Measurements from ENCODE around the gene PTCHD1. TPM values are rescaled to one million over a fixed set of nuclear protein-coding genes. Genes with fewer than 3 reads are reported as not detected.
A peak's percentile ranks its signal among the peaks of the same experiment; 100 is the strongest.

The PTCHD1 gene
- not detected for total RNA-seq

DNA sequence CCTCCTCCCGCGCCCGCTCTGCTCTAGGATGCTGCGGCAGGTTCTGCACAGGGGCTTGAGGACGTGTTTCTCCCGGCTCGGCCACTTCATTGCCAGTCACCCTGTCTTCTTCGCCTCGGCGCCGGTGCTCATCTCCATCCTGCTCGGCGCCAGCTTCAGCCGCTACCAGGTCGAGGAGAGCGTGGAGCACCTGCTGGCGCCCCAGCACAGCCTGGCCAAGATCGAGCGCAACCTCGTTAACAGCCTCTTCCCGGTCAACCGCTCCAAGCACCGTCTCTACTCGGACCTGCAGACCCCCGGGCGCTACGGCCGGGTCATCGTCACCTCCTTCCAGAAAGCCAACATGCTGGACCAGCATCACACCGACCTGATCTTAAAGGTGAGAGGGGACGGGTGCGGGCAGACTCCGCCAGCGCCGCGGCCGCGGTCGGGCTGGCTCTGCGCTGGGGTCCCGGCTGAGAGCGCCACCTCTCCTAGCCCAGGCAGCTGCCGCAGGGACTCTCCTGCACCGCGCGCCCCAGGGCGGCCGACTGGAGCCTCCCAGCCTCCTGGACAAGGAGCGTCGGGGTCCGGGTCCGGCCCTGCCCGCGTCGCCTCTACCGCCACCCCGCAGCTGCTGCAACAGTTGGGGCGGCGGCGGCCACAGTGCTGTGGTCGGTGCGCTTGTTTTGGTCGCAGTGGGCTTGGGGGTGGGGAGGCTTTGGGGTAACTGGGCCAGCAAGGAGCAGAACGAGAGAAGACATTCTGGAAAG, at the start of gene PTCHD1:
TSS of gene PTCHD1 (plus strand) at position 2 of the 752 bp plus-strand sequence. CDS start at position 29, 27 bp downstream.
- Mint-ChIP-seq H3K4me1 (ENCODE audit: low read depth in 2 of 2) (peaks cover 4 to 5% of the 10 kb centered on the region in 2 donors), H3K9me3 (no peaks in the 10 kb centered on the region), H3K27me3 (peaks cover 23 to 29% of the 10 kb centered on the region in 2 donors), H3K36me3 (no peaks in the 10 kb centered on the region), H3K4me3 (no peak within 1 kb of the TSS), H3K27ac (no peak within 1 kb of the TSS)
- DNase-seq (ENCODE audit: low spot score) = no peak
- peak in 1 of 2 donors; percentile 12 for ATAC-seq

DNA sequence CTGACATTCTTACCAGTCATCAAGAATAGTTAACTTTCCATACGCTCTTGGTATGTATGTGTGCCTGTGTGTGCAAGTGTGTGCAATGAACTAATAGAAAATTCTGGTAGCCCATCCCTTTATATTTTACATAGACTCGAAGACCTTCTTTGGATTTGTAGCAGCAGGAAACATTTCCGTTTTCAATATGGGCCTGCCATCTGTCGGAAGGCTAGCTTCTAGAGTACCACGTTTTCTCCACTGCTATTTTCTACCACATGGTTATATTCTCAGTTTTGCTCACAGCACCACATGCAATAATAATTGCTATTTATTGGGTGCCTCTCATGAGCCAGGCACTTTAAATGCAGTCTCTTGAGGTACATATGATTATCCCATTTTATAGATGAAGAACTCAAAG, 47.9 kb upstream of the PTCHD1 start:
- Mint-ChIP-seq H3K36me3 (no peaks in the 10 kb centered on the region), H3K27me3 (peaks cover 0 to 2% of the 10 kb centered on the region in 2 donors), H3K9me3 (no peaks in the 10 kb centered on the region), H3K4me3 (no peak overlapping the region), H3K27ac (no peak overlapping the region), H3K4me1 (ENCODE audit: low read depth in 2 of 2) (no peaks in the 10 kb centered on the region)
- DNase-seq (ENCODE audit: low spot score) (no peak), ATAC-seq (no peak)

DNA sequence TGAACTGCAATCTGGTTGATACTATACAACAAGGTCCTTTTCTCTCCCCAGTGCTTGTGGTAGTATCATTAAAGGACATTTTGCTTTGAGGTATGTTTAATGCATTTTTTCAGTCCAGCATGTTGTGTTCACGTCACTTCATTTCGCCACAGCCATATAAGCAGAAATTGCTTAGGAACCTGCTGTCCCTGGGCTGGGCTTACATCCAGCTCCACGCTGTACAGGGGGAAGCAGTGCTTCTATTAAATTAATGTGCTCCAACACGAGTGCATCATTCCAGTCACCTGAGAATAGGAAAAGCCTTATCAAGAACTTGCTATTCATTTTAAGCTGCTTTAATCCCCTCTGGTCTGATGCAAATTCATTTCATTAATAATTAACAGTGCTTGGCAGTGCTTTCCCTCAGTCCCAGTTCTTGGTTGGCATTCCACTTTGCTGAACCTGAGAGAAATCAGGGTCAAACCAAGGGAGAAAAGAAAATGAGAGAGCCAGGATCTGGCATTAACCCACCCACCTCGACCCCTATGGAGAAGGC, 47.4 kb upstream of the PTCHD1 start:
- no peak for DNase-seq (ENCODE audit: low spot score)
- no peaks in the 10 kb centered on the region for H3K9me3 Mint-ChIP-seq

DNA sequence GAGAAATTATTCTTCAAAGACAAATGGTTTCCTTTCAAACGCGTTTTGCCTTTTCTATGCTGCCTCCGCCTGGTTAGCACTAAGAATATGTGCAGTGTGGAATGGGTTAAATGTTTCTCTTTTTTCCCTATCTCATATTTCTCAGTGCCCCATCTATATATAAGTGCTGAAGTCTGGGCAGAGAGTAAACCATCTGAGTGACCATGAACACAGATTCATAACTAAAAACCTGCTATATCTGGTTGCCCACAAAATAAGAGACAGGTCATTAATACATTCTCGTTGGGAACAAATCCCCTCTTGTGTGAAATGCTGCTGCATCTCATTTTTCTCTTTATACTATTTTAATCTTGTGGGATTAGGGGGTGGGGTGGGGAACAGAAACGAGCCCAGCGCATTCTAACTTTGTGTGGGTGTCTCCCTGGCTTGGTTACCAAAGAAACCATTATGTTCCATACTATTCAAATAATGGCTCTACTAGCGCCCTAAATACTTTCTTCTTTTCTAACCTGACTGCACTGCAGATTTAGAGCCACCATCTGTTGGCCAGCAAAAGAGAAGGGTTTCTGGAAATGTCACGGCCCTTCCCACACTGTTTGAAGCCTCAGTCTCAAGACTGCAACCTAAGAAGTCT, 42.2 kb upstream of the PTCHD1 start:
- H3K27ac Mint-ChIP-seq = no peak overlapping the region
- H3K27me3 Mint-ChIP-seq = no peaks in the 10 kb centered on the region
- DNase-seq (ENCODE audit: low spot score) (no peak), ATAC-seq (no peak)
- no peaks in the 10 kb centered on the region for H3K4me1 Mint-ChIP-seq (ENCODE audit: low read depth in 2 of 2)
- H3K9me3 Mint-ChIP-seq = no peaks in the 10 kb centered on the region
- no peak overlapping the region for H3K4me3 Mint-ChIP-seq
- no peaks in the 10 kb centered on the region for H3K36me3 Mint-ChIP-seq

More for the DNA sequence above, 47.4 kb upstream of the PTCHD1 start:
- no peak overlapping the region for H3K27ac Mint-ChIP-seq
- H3K27me3 Mint-ChIP-seq = peaks cover 0 to 2% of the 10 kb centered on the region in 2 donors
- H3K36me3 Mint-ChIP-seq = no peaks in the 10 kb centered on the region
- no peaks in the 10 kb centered on the region for H3K4me1 Mint-ChIP-seq (ENCODE audit: low read depth in 2 of 2)
- H3K4me3 Mint-ChIP-seq = no peak overlapping the region
- ATAC-seq = no peak

DNA sequence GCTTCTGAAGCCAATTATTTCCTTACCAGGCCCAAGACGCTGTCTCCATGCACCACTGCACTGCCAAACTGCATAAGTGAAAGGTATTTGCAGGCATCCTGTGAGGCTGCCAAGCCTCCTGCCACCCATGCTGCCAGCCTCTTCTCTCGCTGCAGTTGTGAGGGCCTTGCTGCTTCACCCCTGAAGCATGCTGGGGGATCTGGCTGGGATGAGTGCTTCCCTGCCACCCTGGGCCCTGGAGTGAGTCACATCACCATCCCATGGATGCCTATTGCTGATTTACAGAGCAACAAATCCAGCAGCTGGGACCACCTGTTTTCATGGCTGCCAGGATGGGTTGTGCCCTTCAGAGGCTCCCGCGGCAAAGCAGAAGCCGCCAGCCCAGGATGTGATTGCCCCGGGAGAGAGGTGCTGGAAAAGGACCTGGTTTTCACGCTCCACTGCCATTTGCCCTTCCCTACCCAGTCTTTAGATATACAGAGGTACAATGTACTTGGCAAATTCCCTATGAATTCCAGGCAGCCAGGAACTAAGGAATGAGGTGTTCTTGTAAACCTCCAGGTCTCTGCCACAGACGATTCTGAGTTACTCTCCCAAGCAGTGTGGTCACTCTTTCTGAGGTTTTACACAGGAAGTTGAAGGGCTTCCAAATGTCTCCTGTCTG, 41.5 kb upstream of the PTCHD1 start:
- no peak overlapping the region for H3K27ac Mint-ChIP-seq
- no peaks in the 10 kb centered on the region for H3K9me3 Mint-ChIP-seq
- no peak for ATAC-seq
- H3K4me1 Mint-ChIP-seq (ENCODE audit: low read depth in 2 of 2) = no peaks in the 10 kb centered on the region
- H3K36me3 Mint-ChIP-seq = no peaks in the 10 kb centered on the region
- H3K4me3 Mint-ChIP-seq = no peak overlapping the region
- no peak for DNase-seq (ENCODE audit: low spot score)
- peaks cover under 1 to 3% of the 10 kb centered on the region in 2 donors for H3K27me3 Mint-ChIP-seq

DNA sequence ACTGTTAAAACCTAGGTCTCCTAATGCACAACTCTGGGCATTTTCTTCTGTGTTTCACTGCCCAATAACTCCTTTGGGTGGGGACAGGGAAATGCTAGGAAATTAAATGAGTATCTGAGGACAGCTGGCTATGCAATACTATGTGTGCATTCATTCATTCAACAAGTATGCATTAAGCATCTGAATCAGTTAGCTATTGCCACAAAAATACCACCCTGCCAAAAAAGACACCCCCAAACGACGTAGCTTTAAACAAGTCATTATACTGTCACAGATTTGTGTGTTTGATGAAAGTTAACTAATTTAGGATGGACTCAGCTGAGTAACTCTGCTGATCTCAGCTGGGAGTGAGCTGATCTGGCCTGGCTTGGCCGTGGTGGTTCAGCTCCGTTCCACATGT, 29.8 kb upstream of the PTCHD1 start:
- no peak for ATAC-seq
- no peak overlapping the region for H3K4me3 Mint-ChIP-seq
- H3K36me3 Mint-ChIP-seq = no peaks in the 10 kb centered on the region
- H3K4me1 Mint-ChIP-seq (ENCODE audit: low read depth in 2 of 2) = no peaks in the 10 kb centered on the region
- DNase-seq (ENCODE audit: low spot score) = no peak
- H3K27me3 Mint-ChIP-seq = peaks cover 0 to 15% of the 10 kb centered on the region in 2 donors
- no peak overlapping the region for H3K27ac Mint-ChIP-seq
- H3K9me3 Mint-ChIP-seq = peaks cover 2% of the 10 kb centered on the region

DNA sequence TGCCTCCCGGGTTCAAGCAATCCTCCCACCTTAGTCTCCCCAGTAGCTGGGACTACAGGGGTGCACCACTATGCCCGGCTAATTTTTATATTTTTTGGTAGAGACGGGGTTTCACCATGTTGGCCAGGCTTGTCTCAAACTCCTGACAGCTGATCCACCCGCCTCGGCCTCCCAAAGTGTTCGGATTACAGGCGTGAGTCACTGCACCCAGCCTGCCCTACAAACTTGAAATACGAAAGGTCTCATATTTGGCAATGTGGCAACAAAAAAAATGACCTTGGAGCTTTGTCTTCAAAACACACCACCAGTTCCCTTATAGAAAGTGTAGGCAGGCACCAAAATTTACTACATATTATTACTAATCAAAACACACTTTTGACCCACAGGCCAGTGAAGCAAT, 22.9 kb upstream of the PTCHD1 start:
- no peak overlapping the region for H3K4me3 Mint-ChIP-seq
- no peak overlapping the region for H3K27ac Mint-ChIP-seq
- H3K27me3 Mint-ChIP-seq = peaks cover 0 to 9% of the 10 kb centered on the region in 2 donors
- DNase-seq (ENCODE audit: low spot score) = no peak
- peaks cover 2% of the 10 kb centered on the region for H3K9me3 Mint-ChIP-seq
- no peaks in the 10 kb centered on the region for H3K36me3 Mint-ChIP-seq
- no peak for ATAC-seq
- no peaks in the 10 kb centered on the region for H3K4me1 Mint-ChIP-seq (ENCODE audit: low read depth in 2 of 2)

DNA sequence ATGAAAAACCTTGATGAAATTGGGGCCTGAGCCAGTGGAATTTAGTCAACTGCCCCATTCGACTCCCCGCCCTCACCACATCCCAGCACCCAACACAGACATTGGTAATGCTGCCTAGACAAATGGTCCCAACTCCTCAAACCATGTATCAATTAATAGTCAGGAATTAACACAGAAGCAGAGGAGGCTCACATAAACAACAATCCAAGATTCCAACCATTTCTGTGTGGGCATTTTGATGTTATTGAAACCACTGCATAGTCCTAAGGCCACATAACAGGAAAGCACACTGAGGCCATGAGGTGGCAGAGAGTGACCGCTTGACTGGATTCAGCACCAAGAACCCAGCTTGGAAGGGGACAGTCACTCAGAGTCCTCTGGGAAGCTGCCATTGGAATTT, 22.5 kb upstream of the PTCHD1 start:
- Mint-ChIP-seq H3K4me1 (ENCODE audit: low read depth in 2 of 2) (no peaks in the 10 kb centered on the region), H3K27ac (no peak overlapping the region), H3K4me3 (no peak overlapping the region), H3K9me3 (peaks cover 2% of the 10 kb centered on the region), H3K36me3 (no peaks in the 10 kb centered on the region), H3K27me3 (peaks cover 0 to 9% of the 10 kb centered on the region in 2 donors)
- no peak for ATAC-seq
- no peak for DNase-seq (ENCODE audit: low spot score)

DNA sequence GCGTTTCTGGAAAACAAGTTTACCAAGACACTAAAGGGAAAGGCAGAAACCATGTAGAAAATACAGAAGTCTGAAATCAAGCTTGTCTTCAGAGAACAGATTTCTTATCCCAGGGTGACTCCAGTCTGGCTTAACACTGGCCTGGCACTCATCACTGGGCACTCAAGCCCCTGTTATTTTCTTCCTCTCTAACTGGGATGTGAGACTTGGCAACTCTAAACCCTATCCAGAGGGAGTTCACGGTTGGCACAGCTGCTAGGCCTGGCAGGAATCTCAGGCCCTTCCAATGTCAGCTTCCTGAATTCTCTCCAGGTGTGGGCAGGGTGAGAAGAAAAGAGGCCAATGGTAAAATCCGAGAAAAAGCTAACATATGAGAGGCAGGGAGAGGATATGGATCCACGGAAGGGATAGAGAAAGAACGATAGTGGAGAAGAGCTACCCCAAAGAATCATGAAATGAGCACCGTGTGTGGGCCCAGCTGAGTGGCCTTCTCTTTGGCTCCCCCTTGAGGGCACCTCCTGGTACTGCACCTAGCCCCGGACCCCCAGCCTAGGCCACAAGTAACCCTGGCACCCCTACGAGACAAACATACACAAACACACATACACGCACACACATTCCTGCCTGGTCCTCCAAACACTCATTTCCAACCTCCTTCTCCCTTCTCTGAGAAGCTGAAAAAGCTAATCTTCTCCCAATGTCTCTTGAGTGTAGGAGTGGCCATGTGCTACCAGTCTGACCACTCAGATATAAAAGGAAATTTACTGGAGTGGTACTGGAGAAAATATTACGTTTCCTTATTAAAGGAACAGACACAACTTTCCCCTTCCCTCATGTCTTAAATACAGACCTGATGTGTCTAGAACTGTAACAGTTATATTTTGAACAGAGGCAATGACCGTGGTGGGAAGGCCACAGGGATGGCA, 16.6 kb upstream of the PTCHD1 start:
- no peak overlapping the region for H3K4me3 Mint-ChIP-seq
- ATAC-seq = peak in 1 of 2 donors; percentile 69

DNA sequence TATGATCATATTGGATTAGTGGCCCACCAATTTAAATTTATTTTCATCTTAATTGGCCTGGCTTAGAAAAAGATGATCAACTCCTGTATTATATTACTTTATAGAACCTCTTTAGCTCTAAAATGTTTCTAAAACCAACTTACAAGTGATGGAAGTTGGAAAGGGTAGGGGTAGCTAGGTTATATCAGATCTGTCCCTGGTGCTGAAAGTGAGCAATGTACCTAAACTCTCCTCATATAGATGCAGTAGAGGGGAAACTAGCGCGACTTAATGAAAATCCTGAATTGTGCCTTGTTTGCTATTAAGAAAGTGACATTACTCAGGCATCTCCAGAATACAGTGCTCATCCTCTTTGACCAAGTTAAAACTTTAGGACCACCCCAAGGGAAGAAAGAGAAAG, 7.5 kb upstream of the PTCHD1 start:
- H3K36me3 Mint-ChIP-seq = no peaks in the 10 kb centered on the region
- ATAC-seq (no peak), DNase-seq (ENCODE audit: low spot score) (no peak)
- H3K27me3 Mint-ChIP-seq = peaks cover 17 to 22% of the 10 kb centered on the region in 2 donors
- H3K27ac Mint-ChIP-seq = no peak overlapping the region
- H3K4me3 Mint-ChIP-seq = no peak overlapping the region
- H3K4me1 Mint-ChIP-seq (ENCODE audit: low read depth in 2 of 2) = peaks cover 0 to under 1% of the 10 kb centered on the region in 2 donors
- H3K9me3 Mint-ChIP-seq = no peaks in the 10 kb centered on the region

More for the DNA sequence above, 16.6 kb upstream of the PTCHD1 start:
- H3K27ac Mint-ChIP-seq = no peak overlapping the region
- H3K36me3 Mint-ChIP-seq = no peaks in the 10 kb centered on the region
- H3K27me3 Mint-ChIP-seq = peaks cover 0 to 3% of the 10 kb centered on the region in 2 donors
- no peaks in the 10 kb centered on the region for H3K9me3 Mint-ChIP-seq
- no peak for DNase-seq (ENCODE audit: low spot score)
- no peaks in the 10 kb centered on the region for H3K4me1 Mint-ChIP-seq (ENCODE audit: low read depth in 2 of 2)

DNA sequence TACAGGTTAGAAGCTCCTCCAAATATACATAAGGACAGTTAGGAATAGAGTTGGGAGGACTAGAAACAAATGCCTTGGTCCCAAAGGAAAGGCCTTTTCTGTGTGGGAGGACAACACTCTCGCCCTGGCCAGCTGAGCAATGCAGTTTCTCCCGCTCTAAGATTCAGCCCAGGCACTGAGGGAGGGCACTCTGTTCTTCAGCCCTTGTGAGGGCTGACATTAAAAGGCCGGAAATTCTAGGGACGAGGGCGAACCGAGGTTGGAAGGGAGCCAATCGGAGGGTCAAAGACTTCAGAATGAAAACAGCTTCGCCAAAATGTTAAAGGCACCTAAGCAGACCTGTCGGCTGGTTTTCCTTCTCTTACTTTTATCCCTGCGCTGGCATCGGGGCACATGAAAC, 2.9 kb upstream of the PTCHD1 start:
- H3K27me3 Mint-ChIP-seq = peaks cover 26 to 34% of the 10 kb centered on the region in 2 donors
- no peaks in the 10 kb centered on the region for H3K9me3 Mint-ChIP-seq
- ATAC-seq (no peak), DNase-seq (ENCODE audit: low spot score) (no peak)
- H3K27ac Mint-ChIP-seq = no peak overlapping the region
- H3K36me3 Mint-ChIP-seq = no peaks in the 10 kb centered on the region
- no peak overlapping the region for H3K4me3 Mint-ChIP-seq
- H3K4me1 Mint-ChIP-seq (ENCODE audit: low read depth in 2 of 2) = peaks cover 4 to 5% of the 10 kb centered on the region in 2 donors

DNA sequence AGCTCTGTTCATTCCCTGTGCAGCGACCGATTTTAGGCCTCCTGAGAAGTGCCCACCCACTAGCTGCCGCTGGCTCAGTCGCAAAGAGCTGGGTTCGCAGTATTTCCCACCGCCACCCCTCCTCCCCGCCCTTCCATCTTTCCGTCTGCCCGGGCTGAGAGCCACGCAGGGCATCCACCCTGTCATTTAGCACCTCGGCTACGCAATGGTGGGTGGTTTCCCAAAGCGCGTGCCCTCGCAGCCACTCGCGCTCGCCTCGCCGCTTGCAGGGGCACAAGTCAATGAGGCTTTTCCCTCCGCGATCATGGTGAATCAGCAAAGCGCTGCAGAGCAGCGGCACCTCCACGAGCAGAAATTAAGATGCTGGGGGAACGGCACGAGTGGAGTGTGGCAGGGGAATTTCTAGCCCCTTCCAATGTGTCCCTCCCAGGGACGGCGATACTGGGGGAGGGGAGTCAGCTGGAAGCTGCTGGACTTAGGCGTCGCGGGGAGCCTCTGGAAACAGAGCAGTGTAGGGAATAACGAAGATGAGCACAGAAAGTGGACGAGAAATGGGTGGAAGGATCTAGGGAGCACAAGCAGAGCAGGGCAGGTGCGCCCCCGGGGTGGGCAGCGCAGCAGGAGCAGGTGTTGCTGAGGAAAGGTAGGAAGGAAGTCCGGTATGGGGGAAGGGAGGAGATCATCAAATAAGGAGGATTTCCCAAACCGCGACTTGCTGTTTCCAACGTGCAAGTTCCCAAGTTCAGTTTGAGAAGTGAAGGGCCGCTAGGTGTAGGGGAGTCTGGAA, 2.4 kb upstream of the PTCHD1 start:
- peaks cover 4 to 5% of the 10 kb centered on the region in 2 donors for H3K4me1 Mint-ChIP-seq (ENCODE audit: low read depth in 2 of 2)
- H3K27ac Mint-ChIP-seq = no peak overlapping the region
- H3K27me3 Mint-ChIP-seq = peaks cover 24 to 34% of the 10 kb centered on the region in 2 donors
- DNase-seq (ENCODE audit: low spot score) = no peak
- no peaks in the 10 kb centered on the region for H3K36me3 Mint-ChIP-seq
- H3K4me3 Mint-ChIP-seq = peak overlapping the region; percentile 17
- no peaks in the 10 kb centered on the region for H3K9me3 Mint-ChIP-seq
- ATAC-seq = peak in 1 of 2 donors; percentile 30
